ENCODE data around the gene TMEM238.
"Not testable (repeated sequence)": the region's sequence is repeated elsewhere in the genome, so short reads cannot be mapped to it uniquely, and the experiment has no call there.

The TMEM238 gene

DNA sequence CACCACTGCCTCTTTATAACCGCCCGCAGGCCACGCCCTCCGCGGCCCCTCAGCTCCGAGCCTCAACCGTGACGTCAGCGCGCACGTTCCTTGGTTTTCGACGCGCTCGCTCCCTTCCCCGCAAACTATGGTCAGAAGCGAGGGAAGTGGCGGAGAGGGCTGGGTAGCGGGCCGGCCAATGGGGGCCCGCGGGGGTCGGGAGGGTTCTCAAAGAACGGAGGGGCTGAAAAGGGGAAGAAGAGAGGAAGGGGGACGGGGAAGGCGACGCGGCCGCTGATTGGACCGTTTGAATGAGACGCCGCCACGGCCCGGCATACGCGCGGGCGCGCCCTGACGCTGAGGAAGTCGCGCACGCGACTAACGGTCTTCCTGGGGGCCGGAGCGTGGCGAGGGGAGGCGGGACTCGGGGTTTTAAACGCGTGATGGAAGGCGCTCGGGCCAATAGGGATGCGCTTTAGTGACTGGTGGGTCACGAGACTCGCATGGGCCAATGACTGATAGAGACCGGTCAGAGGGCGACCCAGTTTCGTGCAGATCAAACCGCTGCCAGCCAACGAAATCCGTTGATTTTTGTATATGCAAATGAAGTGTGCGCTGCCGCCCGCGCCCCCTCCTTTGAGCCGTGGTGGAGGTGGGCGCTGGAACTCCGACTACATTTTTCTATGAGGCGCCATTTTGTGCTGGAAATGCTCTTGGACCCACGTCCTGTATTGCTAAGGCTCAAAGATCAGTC is 23.9 kb upstream of the TMEM238 start:
- ATAC-seq (replicated peaks) = peak; percentile 91 to 93
- H3K9me3 Mint-ChIP-seq = peaks cover 4 to 11% of the 10 kb centered on the region in 2 donors
- H3K27me3 Mint-ChIP-seq = no peaks in the 10 kb centered on the region
- peaks cover 22 to 33% of the 10 kb centered on the region in 2 donors for H3K4me1 Mint-ChIP-seq
- H3K4me3 Mint-ChIP-seq = peak overlapping the region; percentile 96
- peak overlapping the region; percentile 100 for H3K27ac Mint-ChIP-seq
- peaks cover 19 to 30% of the 10 kb centered on the region in 2 donors for H3K36me3 Mint-ChIP-seq
- peak; percentile 98 for DNase-seq

DNA sequence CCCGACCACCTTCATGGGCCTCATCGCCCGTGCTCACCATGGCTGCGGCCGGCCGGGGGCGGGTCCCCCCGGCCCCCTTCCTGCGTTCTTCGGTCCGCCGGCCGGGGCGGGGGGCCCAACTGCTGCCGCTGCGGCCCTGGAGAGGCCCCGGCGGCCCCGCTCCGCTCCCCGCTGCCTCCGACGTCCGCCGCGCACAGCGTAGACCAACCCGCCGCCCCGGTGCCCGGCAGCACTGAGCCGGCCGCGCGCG is 23.4 kb upstream of the TMEM238 start, which contains the start of gene UBE2S:
TSS of gene UBE2S (minus strand) at position 239 of the 250 bp plus-strand sequence. CDS start at position 40, 199 bp downstream.
- H3K36me3 Mint-ChIP-seq = peaks cover 22 to 34% of the 10 kb centered on the region in 2 donors
- H3K9me3 Mint-ChIP-seq = peaks cover 4 to 11% of the 10 kb centered on the region in 2 donors
- DNase-seq, H3K27me3 Mint-ChIP-seq: not testable (repeated sequence)
- peak; percentile 11 to 74 for ATAC-seq (replicated peaks)
- peaks cover 22 to 36% of the 10 kb centered on the region in 2 donors for H3K4me1 Mint-ChIP-seq
- H3K4me3 Mint-ChIP-seq = peak within 1 kb of the TSS; percentile 96
- peak within 1 kb of the TSS; percentile 100 for H3K27ac Mint-ChIP-seq

DNA sequence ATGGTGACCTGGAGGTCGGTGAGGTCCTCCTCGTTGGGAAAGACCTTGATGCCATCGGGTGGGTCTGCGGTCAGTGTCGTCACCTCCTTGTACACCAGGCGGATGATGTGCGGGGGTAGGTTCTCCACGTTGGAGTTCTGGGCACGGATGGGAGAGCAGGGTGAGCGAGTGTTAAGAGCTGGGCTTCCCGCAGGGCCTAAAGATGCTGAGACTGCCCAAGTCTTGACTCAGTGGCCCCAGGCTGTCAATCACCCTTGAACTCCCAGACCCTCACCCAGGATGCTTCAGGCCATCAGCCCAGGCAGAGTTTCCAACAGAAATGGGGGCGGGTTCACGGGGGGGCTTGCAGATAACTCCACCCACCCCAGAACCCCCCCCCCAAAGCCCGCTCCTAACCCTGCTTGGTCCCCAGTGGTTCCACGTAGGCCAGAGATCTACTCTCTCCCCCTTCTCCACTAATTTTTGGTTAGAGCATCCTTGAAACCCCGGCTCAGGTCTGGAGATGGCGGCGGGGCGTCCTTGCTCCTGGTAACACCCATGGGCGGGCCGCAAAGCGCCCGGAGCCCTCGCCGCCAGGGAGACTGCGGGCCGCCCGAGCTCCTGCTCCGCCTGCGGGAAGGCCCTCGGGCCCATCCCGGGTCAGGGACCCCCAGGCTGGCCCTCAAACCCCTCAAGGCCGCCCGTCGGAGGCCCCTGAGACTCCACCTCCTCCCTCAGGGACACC is 22.9 kb upstream of the TMEM238 start:
- ATAC-seq (replicated peaks) = peak; percentile 10 to 11
- Mint-ChIP-seq H3K4me3 (peak overlapping the region; percentile 96), H3K27me3 (no peaks in the 10 kb centered on the region), H3K9me3 (peaks cover 4 to 11% of the 10 kb centered on the region in 2 donors), H3K4me1 (peaks cover 22 to 36% of the 10 kb centered on the region in 2 donors), H3K27ac (peak overlapping the region; percentile 100), H3K36me3 (peaks cover 22 to 37% of the 10 kb centered on the region in 2 donors)
- no peak for DNase-seq

DNA sequence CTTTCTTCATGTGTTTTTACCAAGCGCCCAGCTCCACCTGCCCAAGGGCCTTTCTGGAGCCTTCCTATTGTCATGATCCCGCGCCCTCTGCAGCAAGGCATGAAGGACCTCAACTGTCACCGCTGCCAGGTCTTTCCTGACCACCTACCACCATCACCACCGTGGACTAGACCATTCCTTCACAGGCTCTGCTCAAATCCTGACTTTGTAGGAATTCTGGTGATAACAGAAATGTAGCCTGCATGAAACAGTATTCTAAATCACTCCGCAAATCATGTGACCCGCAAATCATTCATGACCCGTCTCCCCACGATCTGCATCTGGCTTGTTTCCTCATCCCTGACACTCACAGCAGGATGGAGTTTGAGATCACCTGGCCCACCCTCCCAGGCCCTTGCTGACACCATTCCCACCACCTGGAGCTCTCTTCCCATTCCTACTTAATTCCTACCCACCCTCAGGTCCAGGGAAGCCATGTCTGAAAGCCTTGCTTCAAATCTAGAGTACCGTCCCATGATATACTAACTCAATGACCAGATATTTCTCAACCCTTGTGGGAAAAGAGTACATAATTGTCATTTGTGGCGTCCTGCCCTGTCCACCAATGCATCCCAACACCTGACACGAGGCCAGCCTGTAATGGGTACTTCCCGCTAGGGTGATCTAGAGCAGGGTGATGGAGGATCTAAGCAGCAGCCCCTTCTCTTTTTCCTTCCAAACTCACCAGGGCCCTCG is 22.2 kb upstream of the TMEM238 start:
- peaks cover 22 to 36% of the 10 kb centered on the region in 2 donors for H3K4me1 Mint-ChIP-seq
- H3K27ac Mint-ChIP-seq = peak overlapping the region; percentile 100
- peaks cover 4 to 11% of the 10 kb centered on the region in 2 donors for H3K9me3 Mint-ChIP-seq
- DNase-seq = no peak
- ATAC-seq (replicated peaks) = no peak
- peak overlapping the region; percentile 96 for H3K4me3 Mint-ChIP-seq
- no peaks in the 10 kb centered on the region for H3K27me3 Mint-ChIP-seq
- H3K36me3 Mint-ChIP-seq = peaks cover 25 to 41% of the 10 kb centered on the region in 2 donors

DNA sequence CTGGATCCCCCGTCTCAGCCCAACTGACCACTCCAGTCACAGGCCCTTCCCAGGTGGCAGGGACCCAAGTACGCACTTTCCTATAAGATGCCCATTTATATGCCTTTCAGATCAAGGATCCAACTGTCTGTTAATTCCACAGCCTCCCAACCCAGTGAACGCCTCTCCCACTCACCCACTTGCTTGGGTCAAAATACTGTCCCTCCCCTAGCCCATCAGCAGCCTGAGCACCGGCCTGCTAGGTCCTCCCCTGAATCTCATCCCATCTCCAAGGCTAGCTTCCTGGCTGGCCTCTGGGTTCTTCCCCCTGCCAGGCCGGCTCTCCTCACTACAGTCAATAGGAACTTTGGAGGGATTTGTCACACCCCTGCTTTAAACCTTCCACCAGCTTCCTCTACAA is 21.5 kb upstream of the TMEM238 start:
- peaks cover 4 to 11% of the 10 kb centered on the region in 2 donors for H3K9me3 Mint-ChIP-seq
- H3K4me3 Mint-ChIP-seq = peak overlapping the region in 1 of 2 donors; percentile 96
- DNase-seq (no peak), ATAC-seq (replicated peaks) (no peak)
- H3K4me1 Mint-ChIP-seq = peaks cover 22 to 36% of the 10 kb centered on the region in 2 donors
- peaks cover 28 to 45% of the 10 kb centered on the region in 2 donors for H3K36me3 Mint-ChIP-seq
- H3K27ac Mint-ChIP-seq = peak overlapping the region; percentile 75
- no peaks in the 10 kb centered on the region for H3K27me3 Mint-ChIP-seq

DNA sequence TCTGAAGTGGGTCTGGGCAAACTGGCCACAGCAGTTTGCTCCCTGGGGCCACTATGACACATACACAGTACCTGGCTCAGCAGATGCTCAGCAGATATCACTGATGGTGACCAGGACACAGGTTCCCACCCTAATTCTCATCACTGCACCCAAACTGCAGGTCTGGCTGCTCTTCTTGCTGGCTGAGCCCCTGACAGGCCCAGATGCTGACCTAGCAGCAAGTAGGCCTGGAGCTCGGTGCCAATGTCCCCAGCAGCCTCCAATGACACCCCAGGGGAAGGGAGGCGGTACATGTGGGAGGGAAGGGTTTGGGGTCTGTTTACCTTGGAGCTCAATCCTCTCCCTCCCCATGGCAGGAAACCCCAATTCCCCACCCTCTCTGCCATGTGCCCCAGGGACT is 18.4 kb upstream of the TMEM238 start:
- peaks cover 27 to 55% of the 10 kb centered on the region in 2 donors for H3K36me3 Mint-ChIP-seq
- H3K4me1 Mint-ChIP-seq = peaks cover 17 to 33% of the 10 kb centered on the region in 2 donors
- DNase-seq (no peak), ATAC-seq (replicated peaks) (no peak)
- no peaks in the 10 kb centered on the region for H3K27me3 Mint-ChIP-seq
- H3K4me3 Mint-ChIP-seq = no peak overlapping the region
- no peaks in the 10 kb centered on the region for H3K9me3 Mint-ChIP-seq
- H3K27ac Mint-ChIP-seq = no peak overlapping the region

DNA sequence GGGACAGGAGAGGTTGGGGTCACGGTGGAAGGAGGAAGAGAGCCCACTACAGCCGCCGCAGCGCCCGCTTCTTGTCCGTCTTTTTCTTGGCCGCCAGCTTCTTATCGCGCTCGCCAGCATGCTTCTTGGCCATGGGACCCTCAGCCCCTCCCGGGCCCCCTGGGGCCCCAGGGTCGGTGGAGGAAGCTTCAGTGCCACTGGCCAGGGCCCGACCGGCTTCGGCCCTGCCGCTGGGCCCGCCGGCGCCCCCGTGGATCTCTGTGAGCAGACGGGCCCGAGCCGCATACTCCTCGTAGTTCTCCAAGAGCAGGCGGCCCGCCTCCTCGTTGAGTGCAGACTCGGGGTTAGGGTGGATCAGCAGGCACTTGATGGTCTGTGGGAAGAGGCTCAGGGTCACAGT is 17.3 kb upstream of the TMEM238 start:
- not testable (repeated sequence) for H3K27me3 Mint-ChIP-seq; H3K9me3 Mint-ChIP-seq; ATAC-seq (replicated peaks); H3K27ac Mint-ChIP-seq; H3K4me3 Mint-ChIP-seq; DNase-seq
- H3K4me1 Mint-ChIP-seq = peaks cover 12 to 26% of the 10 kb centered on the region in 2 donors
- H3K36me3 Mint-ChIP-seq = peaks cover 22 to 50% of the 10 kb centered on the region in 2 donors

DNA sequence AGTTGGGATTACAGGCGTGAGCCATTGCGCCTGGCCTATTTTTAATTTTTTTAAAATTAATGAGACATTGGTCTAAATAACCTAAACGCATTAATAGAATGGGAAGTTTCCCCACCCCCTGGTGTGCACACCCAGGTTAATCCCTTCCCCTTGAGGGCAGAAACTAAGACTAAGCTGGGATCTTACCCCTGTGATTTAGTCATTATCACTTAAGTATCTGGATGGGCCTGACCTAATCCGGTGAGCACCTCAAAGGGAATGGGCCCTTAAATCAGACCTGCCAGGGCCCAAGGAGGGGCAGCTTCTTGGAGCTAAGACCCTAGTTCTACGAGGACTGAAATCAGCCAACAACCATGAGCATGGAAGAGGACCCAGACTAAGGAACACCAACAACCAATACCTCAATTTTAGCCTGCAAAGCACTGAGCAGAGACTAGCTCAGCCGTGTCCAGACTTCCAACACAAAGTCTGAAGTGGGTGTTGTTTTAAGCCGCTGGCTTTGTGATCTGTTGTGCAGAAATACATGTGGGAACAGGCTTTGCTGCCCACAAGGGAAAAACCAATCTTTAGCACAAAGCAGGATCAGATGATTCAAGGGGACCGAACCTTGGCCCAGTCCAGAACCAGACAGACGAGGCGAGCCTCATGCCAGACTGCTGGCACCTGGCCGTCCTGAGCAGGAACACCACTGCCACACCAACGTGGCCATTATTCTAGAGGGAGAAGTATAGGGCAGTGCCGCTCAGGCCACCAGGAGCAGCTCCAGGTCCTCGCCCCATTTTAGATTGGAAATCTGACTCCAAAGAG is 16.4 kb upstream of the TMEM238 start:
- Mint-ChIP-seq H3K4me3 (no peak overlapping the region), H3K27ac (peak overlapping the region; percentile 17), H3K9me3 (no peaks in the 10 kb centered on the region), H3K36me3 (peaks cover 13 to 41% of the 10 kb centered on the region in 2 donors), H3K27me3 (no peaks in the 10 kb centered on the region), H3K4me1 (peaks cover 4 to 17% of the 10 kb centered on the region in 2 donors)
- no peak for DNase-seq
- no peak for ATAC-seq (replicated peaks)

DNA sequence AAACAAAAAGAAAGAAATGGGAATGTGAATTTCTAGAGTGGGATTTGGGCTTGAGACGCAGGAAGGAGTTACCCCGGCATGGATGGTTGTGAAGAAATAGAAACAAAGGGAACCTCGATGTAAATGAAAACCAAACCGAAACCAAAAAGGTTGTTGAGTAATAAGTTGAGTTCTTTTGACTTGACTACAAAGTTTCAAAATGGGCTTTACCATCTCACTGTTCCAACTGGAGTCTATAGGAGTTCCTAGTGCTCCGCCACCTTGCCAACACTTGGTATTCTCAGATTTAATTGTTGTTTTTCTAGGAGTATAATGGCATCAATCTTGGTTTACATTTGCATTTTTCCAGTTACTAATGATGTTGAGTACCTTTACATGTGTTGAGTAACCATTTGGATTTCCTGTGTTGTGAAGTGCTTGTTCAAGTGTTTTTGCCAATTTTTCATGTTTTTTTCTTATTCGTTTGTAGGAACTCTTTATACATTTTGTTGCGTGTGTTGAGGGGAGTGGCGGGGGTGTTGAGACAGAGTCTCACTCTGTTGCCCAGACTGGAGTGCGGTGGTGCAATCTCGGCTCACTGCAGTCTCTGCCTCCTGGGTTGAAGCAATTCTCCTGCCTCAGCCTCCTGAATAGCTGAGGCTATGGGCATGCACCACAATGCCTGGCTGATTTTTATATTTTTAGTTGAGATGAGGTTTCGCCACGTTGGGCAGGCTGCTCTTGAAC is 14.3 kb upstream of the TMEM238 start:
- no peaks in the 10 kb centered on the region for H3K27me3 Mint-ChIP-seq
- H3K9me3 Mint-ChIP-seq = no peaks in the 10 kb centered on the region
- peak in 1 of 2 donors; percentile 34 for ATAC-seq (replicated peaks)
- peaks cover 12 to 38% of the 10 kb centered on the region in 2 donors for H3K36me3 Mint-ChIP-seq
- H3K27ac Mint-ChIP-seq = peak overlapping the region; percentile 17
- no peak overlapping the region for H3K4me3 Mint-ChIP-seq
- DNase-seq = no peak
- peaks cover 3 to 14% of the 10 kb centered on the region in 2 donors for H3K4me1 Mint-ChIP-seq

DNA sequence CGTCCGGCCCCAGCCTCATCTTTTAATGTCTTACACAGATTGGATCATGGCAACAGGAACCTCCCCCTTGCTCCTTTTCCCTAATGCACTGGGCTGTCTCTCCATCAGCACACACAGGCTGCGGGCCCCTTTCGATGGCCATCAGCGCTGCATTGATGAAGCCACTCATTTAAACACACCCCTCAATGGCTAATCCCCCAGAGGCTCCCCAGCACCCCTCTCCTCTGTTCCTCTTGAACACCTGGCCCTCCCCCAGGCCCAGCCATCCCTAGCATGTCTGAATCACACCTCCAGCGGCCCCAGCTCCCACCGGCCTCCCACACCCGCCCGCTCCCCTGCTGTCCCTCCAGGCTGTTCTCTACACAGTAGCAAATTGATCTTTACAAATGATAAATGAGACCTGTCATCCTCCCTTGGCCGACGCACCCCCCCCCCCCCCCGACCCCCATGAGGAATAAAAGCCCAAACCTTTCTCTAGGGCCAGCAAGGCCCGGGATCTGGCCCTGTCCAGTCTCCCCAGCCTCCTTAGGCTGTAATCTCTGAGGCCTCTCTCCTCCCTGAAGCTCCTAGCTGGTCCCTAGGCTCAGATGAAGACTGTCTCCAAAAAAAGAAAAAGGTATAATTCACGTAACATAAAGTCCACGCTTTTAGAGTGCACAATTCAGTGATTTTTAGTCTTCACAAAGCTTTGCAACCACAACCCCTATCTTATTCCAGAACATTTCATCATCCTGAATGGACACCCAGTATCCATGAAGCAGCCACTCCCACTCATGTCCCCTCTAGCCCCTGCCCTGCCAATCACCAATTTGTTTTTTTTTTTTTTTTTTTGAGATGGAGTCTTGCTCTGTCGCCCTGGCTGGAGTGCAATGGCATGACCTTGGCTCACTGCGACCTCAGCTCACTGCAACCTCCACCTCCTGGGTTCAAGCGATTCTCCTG is 9.0 kb upstream of the TMEM238 start:
- Mint-ChIP-seq H3K27ac (peak overlapping the region; percentile 90), H3K36me3 (peaks cover 23 to 43% of the 10 kb centered on the region in 2 donors), H3K4me1 (peaks cover 19 to 40% of the 10 kb centered on the region in 2 donors), H3K9me3 (no peaks in the 10 kb centered on the region), H3K27me3 (no peaks in the 10 kb centered on the region), H3K4me3 (no peak overlapping the region)
- DNase-seq (no peak), ATAC-seq (replicated peaks) (peak in 1 of 2 donors; percentile 11)

DNA sequence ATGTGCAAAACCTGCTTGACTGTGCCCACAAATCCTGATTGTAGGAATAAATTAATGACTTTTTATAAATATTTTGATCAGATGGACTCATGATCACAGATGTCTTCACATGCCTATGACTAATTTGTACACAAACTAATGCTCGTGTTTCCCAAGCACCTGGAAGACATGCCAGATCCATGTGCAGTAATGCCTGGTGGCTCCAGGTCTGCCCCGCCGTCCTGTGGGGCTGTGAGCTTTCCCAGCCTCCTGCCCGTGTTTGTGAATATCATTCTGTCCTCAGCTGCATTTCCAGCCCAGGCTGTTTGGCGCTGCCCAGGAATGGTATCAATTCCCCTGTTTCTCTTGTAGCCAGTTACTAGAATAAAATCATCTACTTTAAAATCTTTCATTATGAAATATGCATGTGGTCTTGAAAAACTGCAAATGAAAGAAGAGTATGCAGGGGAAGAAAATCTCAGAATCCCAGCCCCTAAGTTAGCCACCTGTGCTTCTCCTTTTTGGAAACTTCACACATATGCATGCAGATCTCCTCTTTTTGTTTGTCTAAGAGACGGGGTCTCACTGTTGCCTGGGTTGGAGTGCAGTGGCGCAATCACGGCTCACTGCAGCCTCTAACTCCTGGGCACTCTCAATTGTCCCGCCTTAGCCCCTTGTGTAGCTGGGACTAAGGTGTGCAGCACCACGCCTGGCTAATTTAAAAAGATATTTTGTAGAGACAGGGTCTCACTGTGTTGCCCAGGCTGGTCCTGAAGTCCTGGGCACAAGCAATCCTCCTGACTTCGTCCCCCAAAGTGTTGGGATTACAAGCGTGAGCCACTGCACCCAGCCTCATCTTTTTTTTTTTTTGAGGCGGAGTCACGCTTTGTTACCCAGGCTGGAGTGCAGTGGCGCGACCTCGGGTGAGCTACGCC is 7.9 kb upstream of the TMEM238 start:
- Mint-ChIP-seq H3K9me3 (no peaks in the 10 kb centered on the region), H3K27me3 (no peaks in the 10 kb centered on the region), H3K4me1 (peaks cover 24 to 50% of the 10 kb centered on the region in 2 donors), H3K36me3 (peaks cover 29 to 50% of the 10 kb centered on the region in 2 donors), H3K27ac (peak overlapping the region; percentile 65), H3K4me3 (no peak overlapping the region)
- DNase-seq (no peak), ATAC-seq (replicated peaks) (peak in 1 of 2 donors; percentile 15)
